H1 (cell line): ENCODE data around the gene CCP110. TPM values are rescaled to one million over a fixed set of nuclear protein-coding genes. Genes with fewer than 3 reads are reported as not detected.

ENCODE experiments used
- ASH2L ChIP-seq: fragments of 200-600, 300-600 bp; sonication (generic); IDR thresholded peaks from one replicate; pipeline ENCODE4 v1.7.1; 2017; ENCODE audit warnings: low read length
- CHD7 ChIP-seq: fragments of 300-600 bp; sonication (generic); IDR thresholded peaks from 2 replicates; pipeline ENCODE4 v1.7.1; 2012; ENCODE audit warnings: low read length, moderate library complexity, mild to moderate bottlenecking, inconsistent platforms; ENCODE audit not compliant: insufficient replicate concordance
- EP300 ChIP-seq, 2 experiments: IDR thresholded peaks; 1 replicate in 1 of 2; 2 replicates in 1 of 2; pipeline ENCODE4 v1.6.1; 2011 to 2012; ENCODE audit warnings: low read depth in 2 of 2, low read length in 2 of 2, mild to moderate bottlenecking in 2 of 2, borderline replicate concordance in 1 of 2, inconsistent platforms in 1 of 2, moderate library complexity in 1 of 2
- GABPA ChIP-seq: IDR thresholded peaks from 2 replicates; pipeline ENCODE4 v1.6.1; 2011; ENCODE audit warnings: mild to moderate bottlenecking, low read length, moderate library complexity, borderline replicate concordance; ENCODE audit not compliant: insufficient read depth
- KDM5A ChIP-seq: fragments of 200-600 bp; IDR thresholded peaks from 2 replicates; pipeline ENCODE4 v1.7.1; 2012; ENCODE audit warnings: mild to moderate bottlenecking, low read length, inconsistent platforms, mixed read lengths
- RBBP5 ChIP-seq: IDR thresholded peaks from 2 replicates; pipeline ENCODE4 v1.7.1; 2012; ENCODE audit warnings: low read depth, mild to moderate bottlenecking, inconsistent platforms, low read length, moderate library complexity, borderline replicate concordance
- SIRT6 ChIP-seq: IDR thresholded peaks from one replicate; pipeline ENCODE4 v1.7.1; 2012; ENCODE audit warnings: low read length, inconsistent platforms
- SP4 ChIP-seq: IDR thresholded peaks from 2 replicates; pipeline ENCODE4 v1.6.1; 2012; ENCODE audit warnings: low read length, inconsistent platforms
- SRF ChIP-seq: IDR thresholded peaks from 2 replicates; pipeline ENCODE4 v1.6.1; 2011; ENCODE audit warnings: mild to moderate bottlenecking, low read depth, low read length, moderate library complexity
- ZNF274 ChIP-seq: IDR thresholded peaks from 2 replicates; pipeline ENCODE4 v1.7.0; 2012; ENCODE audit warnings: low read length, borderline replicate concordance; ENCODE audit errors: extremely low read depth
- polyA plus RNA-seq, 7 experiments: library from polyadenylated mRNA; depleted of rRNA in 3 of 7; stranded (reverse) in 5 of 7; unstranded in 2 of 7; fragments of >200 nt in 5 of 7; fragments of 200-250 nt in 2 of 7; gene quantifications; 1 replicate in 5 of 7; 2 replicates in 1 of 7; 4 replicates in 1 of 7; pipeline versions ENCODE4 v1.2.1 to v1.2.3, GENCODE V29; 2011 to 2013; ENCODE audit warnings: missing spikeins in 2 of 7, mixed read lengths in 2 of 7
- total RNA-seq: library from RNA; stranded (reverse); fragmentation: NEBNext Ultra II Directional; extraction: Animal tissue kit (Norgen Biotek cat#: 25700); gene quantifications from 2 replicates; pipeline ENCODE4 v1.2.1, GENCODE V29; 2021

Gene CCP110
- total and polyA plus RNA-seq, 2 of the 8 experiments (the other 6 are each of a cell fraction or from before 2014, with no cell fraction given), result 3.2 to 19.8 TPM

GRCh38 chr16:19523559-19524355 lies at the start of gene CCP110 (continued):
- TF ChIP-seq CHD7 (no peak), SP4 (no peak), ASH2L (peak; percentile 50), KDM5A (0 out of 2 replicates have a peak, but pooled peaks have one; percentile 42), GABPA (peak; percentile 67; the same call in 1 of the 2 replicates), EP300 (IDR thresholded peaks at IDR 0.05; ENCODE audit: borderline replicate concordance in 1 of 2, low read depth in 2 of 2, low read length in 2 of 2) (no peak), ZNF274 (no peak), SRF (no peak), SIRT6 (no peak), RBBP5 (0 out of 2 replicates have a peak, but pooled peaks have one; percentile 72)
